ENCODE measurements around the gene PURA.

The PURA gene

GRCh38 chr5:140113699-140114263 is at the start of gene PURA (continued):
- TF ChIP-seq ZNF639 (tag by site-specific recombination; IDR thresholded peaks at IDR 0.05) (no peak), ZNF544 (tag by site-specific recombination; IDR thresholded peaks at IDR 0.05) (no peak), RBAK (tag by site-specific recombination; IDR thresholded peaks at IDR 0.05) (no peak), ZNF174 (tag by site-specific recombination; IDR thresholded peaks at IDR 0.05) (no peak), ZNF121 (tag by site-specific recombination; IDR thresholded peaks at IDR 0.05) (no peak), ZNF133 (tag by site-specific recombination; IDR thresholded peaks at IDR 0.05) (no peak), TCF7L2 (IDR thresholded peaks at IDR 0.05; ENCODE audit: borderline replicate concordance, low read depth, low read length) (no peak), ZNF416 (tag by site-specific recombination; IDR thresholded peaks at IDR 0.05) (no peak), IKZF3 (tag by site-specific recombination; IDR thresholded peaks at IDR 0.05) (no peak), ZNF626 (tag by site-specific recombination; IDR thresholded peaks at IDR 0.05) (no peak), ZNF423 (tag by site-specific recombination; IDR thresholded peaks at IDR 0.05) (peak; percentile 53; the same call in 1 of the 2 replicates), ZIC2 (tag by site-specific recombination; IDR thresholded peaks at IDR 0.05) (peak; percentile 78), ZNF654 (tag by site-specific recombination; IDR thresholded peaks at IDR 0.05; ENCODE audit: low read depth) (no peak), ZNF24 (tag by site-specific recombination; IDR thresholded peaks at IDR 0.05) (no peak), ZNF768 (tag by site-specific recombination; IDR thresholded peaks at IDR 0.05) (no peak), ZNF169 (tag by site-specific recombination; IDR thresholded peaks at IDR 0.05) (0 out of 2 replicates have a peak, but pooled peaks have one; percentile 21), ZNF560 (tag by site-specific recombination; IDR thresholded peaks at IDR 0.05; ENCODE audit: borderline replicate concordance) (no peak), ZNF677 (tag by site-specific recombination; IDR thresholded peaks at IDR 0.05) (no peak), ZNF571 (tag by site-specific recombination; IDR thresholded peaks at IDR 0.05) (no peak), ZNF19 (tag by site-specific recombination; IDR thresholded peaks at IDR 0.05; ENCODE audit: low read depth) (no peak)
- TF ChIP-seq, protein P1, sequence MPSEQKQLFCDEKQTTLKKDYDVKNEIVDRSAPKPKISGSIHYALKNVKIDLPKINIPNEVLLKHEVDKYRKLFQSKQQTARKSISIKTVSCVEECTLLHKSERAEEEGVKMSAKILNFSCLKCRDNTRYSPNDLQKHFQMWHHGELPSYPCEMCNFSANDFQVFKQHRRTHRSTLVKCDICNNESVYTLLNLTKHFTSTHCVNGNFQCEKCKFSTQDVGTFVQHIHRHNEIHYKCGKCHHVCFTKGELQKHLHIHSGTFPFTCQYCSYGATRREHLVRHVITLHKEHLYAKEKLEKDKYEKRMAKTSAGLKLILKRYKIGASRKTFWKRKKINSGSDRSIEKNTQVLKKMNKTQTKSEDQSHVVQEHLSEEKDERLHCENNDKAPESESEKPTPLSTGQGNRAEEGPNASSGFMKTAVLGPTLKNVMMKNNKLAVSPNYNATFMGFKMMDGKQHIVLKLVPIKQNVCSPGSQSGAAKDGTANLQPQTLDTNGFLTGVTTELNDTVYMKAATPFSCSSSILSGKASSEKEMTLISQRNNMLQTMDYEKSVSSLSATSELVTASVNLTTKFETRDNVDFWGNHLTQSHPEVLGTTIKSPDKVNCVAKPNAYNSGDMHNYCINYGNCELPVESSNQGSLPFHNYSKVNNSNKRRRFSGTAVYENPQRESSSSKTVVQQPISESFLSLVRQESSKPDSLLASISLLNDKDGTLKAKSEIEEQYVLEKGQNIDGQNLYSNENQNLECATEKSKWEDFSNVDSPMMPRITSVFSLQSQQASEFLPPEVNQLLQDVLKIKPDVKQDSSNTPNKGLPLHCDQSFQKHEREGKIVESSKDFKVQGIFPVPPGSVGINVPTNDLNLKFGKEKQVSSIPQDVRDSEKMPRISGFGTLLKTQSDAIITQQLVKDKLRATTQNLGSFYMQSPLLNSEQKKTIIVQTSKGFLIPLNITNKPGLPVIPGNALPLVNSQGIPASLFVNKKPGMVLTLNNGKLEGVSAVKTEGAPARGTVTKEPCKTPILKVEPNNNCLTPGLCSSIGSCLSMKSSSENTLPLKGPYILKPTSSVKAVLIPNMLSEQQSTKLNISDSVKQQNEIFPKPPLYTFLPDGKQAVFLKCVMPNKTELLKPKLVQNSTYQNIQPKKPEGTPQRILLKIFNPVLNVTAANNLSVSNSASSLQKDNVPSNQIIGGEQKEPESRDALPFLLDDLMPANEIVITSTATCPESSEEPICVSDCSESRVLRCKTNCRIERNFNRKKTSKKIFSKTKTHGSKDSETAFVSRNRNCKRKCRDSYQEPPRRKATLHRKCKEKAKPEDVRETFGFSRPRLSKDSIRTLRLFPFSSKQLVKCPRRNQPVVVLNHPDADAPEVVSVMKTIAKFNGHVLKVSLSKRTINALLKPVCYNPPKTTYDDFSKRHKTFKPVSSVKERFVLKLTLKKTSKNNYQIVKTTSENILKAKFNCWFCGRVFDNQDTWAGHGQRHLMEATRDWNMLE (tag by site-specific recombination; conservative IDR thresholded peaks at IDR 0.05; ENCODE audit: low read depth), result no peak
- TF ChIP-seq, protein P2, sequence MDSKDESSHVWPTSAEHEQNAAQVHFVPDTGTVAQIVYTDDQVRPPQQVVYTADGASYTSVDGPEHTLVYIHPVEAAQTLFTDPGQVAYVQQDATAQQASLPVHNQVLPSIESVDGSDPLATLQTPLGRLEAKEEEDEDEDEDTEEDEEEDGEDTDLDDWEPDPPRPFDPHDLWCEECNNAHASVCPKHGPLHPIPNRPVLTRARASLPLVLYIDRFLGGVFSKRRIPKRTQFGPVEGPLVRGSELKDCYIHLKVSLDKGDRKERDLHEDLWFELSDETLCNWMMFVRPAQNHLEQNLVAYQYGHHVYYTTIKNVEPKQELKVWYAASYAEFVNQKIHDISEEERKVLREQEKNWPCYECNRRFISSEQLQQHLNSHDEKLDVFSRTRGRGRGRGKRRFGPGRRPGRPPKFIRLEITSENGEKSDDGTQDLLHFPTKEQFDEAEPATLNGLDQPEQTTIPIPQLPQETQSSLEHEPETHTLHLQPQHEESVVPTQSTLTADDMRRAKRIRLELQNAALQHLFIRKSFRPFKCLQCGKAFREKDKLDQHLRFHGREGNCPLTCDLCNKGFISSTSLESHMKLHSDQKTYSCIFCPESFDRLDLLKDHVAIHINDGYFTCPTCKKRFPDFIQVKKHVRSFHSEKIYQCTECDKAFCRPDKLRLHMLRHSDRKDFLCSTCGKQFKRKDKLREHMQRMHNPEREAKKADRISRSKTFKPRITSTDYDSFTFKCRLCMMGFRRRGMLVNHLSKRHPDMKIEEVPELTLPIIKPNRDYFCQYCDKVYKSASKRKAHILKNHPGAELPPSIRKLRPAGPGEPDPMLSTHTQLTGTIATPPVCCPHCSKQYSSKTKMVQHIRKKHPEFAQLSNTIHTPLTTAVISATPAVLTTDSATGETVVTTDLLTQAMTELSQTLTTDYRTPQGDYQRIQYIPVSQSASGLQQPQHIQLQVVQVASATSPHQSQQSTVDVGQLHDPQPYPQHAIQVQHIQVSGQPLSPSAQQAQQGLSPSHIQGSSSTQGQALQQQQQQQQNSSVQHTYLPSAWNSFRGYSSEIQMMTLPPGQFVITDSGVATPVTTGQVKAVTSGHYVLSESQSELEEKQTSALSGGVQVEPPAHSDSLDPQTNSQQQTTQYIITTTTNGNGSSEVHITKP (tag by site-specific recombination; IDR thresholded peaks at IDR 0.05), result no peak
